ENCODE measurements around the gene CCNA2. TPM values are rescaled to one million over a fixed set of nuclear protein-coding genes. Genes with fewer than 3 reads are reported as not detected.

The CCNA2 gene
- total and polyA plus RNA-seq, 2 donors from 2014 or later, result 0.71 to 1.4 TPM

DNA sequence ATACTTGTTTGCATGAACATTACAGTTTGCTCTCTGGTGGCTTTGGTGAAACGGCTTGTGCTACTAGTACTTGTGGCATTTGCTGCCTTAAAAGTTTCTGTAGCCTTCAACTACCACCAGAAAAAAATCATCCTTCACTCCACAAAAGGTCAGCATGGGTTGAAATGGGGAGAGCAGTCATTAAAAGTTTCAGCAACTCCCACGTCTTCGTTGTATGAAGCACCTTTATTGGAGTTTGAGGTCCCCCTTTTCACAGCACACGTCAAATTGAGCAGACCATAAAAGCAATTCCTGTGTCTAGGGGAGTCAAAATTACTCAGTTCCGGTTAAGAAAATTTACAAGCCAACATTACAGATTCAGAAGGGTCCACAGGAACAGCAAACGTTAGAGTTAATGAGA lies 23.0 kb upstream of the CCNA2 start:
- TF ChIP-seq, protein P1, sequence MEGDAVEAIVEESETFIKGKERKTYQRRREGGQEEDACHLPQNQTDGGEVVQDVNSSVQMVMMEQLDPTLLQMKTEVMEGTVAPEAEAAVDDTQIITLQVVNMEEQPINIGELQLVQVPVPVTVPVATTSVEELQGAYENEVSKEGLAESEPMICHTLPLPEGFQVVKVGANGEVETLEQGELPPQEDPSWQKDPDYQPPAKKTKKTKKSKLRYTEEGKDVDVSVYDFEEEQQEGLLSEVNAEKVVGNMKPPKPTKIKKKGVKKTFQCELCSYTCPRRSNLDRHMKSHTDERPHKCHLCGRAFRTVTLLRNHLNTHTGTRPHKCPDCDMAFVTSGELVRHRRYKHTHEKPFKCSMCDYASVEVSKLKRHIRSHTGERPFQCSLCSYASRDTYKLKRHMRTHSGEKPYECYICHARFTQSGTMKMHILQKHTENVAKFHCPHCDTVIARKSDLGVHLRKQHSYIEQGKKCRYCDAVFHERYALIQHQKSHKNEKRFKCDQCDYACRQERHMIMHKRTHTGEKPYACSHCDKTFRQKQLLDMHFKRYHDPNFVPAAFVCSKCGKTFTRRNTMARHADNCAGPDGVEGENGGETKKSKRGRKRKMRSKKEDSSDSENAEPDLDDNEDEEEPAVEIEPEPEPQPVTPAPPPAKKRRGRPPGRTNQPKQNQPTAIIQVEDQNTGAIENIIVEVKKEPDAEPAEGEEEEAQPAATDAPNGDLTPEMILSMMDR (IDR thresholded peaks at IDR 0.05; ENCODE audit: borderline replicate concordance, extremely low read depth, insufficient read depth), result no peak

DNA sequence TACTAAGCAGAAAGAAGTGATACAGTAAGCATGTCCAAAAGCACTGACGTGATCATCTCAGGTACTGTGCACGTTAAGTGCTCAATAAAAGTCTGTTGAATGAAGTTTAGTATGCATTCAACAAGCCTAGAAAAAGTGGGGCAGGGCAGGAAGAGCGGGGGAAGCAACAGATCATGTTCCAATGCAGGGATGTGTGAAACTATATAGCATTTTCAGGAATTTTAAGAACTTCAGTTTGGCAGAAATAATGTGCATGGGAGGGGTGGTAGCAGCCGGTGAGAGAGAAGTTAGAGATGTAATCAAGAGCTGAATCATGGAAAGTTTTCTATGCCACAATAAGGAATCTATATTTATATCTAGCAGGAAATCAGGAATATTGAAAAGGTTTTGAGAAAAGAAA lies 19.2 kb upstream of the CCNA2 start:
- Histone ChIP-seq H3K4me3 (ENCODE audit: low read length in 3 of 3) (no peak overlapping the region), H3K36me3 (ENCODE audit: control insufficient read depth in 2 of 3, insufficient read depth in 3 of 3, low read length in 3 of 3) (peaks cover 3 to 7% (median 4%) of the 10 kb centered on the region in 3 donors), H3K27ac (ENCODE audit: low read depth in 2 of 2, low read length in 2 of 2) (no peak overlapping the region), H3K4me1 (ENCODE audit: control insufficient read depth in 2 of 3, insufficient read depth in 2 of 3, low read depth in 1 of 3, low read length in 3 of 3) (no peaks in the 10 kb centered on the region), H3K9me3 (ENCODE audit: control insufficient read depth in 2 of 3, insufficient read depth in 1 of 3, low read length in 3 of 3) (no peaks in the 10 kb centered on the region), H3K9ac (ENCODE audit: low read length in 3 of 3) (no peak overlapping the region), H3K27me3 (ENCODE audit: control insufficient read depth, insufficient read depth, low read length) (no peaks in the 10 kb centered on the region)
- no peak for DNase-seq
- FAIRE-seq, result no peak
- intact Hi-C loops (cut with DNase I), result no loop called here
- TF ChIP-seq, protein P1 (IDR thresholded peaks at IDR 0.05; ENCODE audit: borderline replicate concordance, extremely low read depth, insufficient read depth), result no peak

More for the DNA sequence above, 23.0 kb upstream of the CCNA2 start:
- no peak for DNase-seq
- Histone ChIP-seq H3K27me3 (ENCODE audit: control insufficient read depth, insufficient read depth, low read length) (no peaks in the 10 kb centered on the region), H3K4me3 (ENCODE audit: low read length in 3 of 3) (no peak overlapping the region), H3K36me3 (ENCODE audit: control insufficient read depth in 2 of 3, insufficient read depth in 3 of 3, low read length in 3 of 3) (peaks cover 3 to 7% (median 4%) of the 10 kb centered on the region in 3 donors), H3K4me1 (ENCODE audit: control insufficient read depth in 2 of 3, insufficient read depth in 2 of 3, low read depth in 1 of 3, low read length in 3 of 3) (no peaks in the 10 kb centered on the region), H3K9ac (ENCODE audit: low read length in 3 of 3) (no peak overlapping the region), H3K27ac (ENCODE audit: low read depth in 2 of 2, low read length in 2 of 2) (no peak overlapping the region), H3K9me3 (ENCODE audit: control insufficient read depth in 2 of 3, insufficient read depth in 1 of 3, low read length in 3 of 3) (no peaks in the 10 kb centered on the region)
- intact Hi-C loops (cut with DNase I), result no loop called here
- no peak for FAIRE-seq

DNA sequence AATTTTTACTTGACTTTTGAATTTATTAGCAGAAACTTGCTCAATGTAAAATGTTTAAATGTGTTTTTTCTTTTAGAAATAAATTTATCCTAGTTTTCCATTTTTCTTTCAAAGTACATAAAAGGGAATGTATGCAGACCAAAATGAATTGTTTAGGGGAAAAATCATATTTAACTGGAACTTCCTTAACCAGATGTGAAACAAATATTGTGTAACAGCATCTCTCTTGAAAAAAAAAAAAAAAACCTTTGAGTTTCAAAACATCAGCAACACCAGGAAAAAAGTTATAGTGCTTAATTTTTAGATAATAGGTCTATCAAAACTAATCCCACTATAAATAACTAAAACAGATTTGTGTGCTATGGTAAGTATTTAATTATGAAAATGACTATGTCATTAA lies 14.5 kb upstream of the CCNA2 start:
- H3K9ac ChIP-seq (ENCODE audit: low read length in 3 of 3), result no peak overlapping the region
- intact Hi-C loops (cut with DNase I), result no loop called here
- DNase-seq (no peak), FAIRE-seq (peak; percentile 64)
- H3K4me1 ChIP-seq (ENCODE audit: control insufficient read depth in 2 of 3, insufficient read depth in 2 of 3, low read depth in 1 of 3, low read length in 3 of 3), result no peaks in the 10 kb centered on the region
- no peak overlapping the region for H3K27ac ChIP-seq (ENCODE audit: low read depth in 2 of 2, low read length in 2 of 2)
- TF ChIP-seq, protein P1 (IDR thresholded peaks at IDR 0.05; ENCODE audit: borderline replicate concordance, extremely low read depth, insufficient read depth), result no peak
- no peaks in the 10 kb centered on the region for H3K9me3 ChIP-seq (ENCODE audit: control insufficient read depth in 2 of 3, insufficient read depth in 1 of 3, low read length in 3 of 3)
- peaks cover 0 to 2% (median 0%) of the 10 kb centered on the region in 3 donors for H3K36me3 ChIP-seq (ENCODE audit: control insufficient read depth in 2 of 3, insufficient read depth in 3 of 3, low read length in 3 of 3)
- no peak overlapping the region for H3K4me3 ChIP-seq (ENCODE audit: low read length in 3 of 3)
- H3K27me3 ChIP-seq (ENCODE audit: control insufficient read depth, insufficient read depth, low read length), result no peaks in the 10 kb centered on the region

DNA sequence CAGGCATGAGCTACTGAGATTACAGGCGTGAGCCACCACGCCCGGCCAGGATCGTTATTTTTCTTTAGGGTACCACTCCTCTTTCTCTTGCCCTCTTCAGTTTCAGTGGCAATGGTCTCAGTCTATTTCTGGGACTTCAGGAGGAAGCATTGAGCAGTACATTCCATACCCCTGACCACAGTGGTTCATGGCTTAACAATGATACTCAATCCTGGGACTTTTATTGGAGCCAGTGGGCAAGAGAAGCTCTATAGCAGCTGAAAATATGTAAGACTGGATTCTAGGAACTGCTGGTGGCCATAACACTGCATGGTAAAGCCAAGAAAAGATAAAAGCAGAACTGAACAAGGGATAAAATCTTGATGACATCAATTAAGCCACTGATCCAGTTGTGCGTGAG lies 5.8 kb upstream of the CCNA2 start:
- no peaks in the 10 kb centered on the region for H3K27me3 ChIP-seq (ENCODE audit: control insufficient read depth, insufficient read depth, low read length)
- no peak for DNase-seq
- no peaks in the 10 kb centered on the region for H3K4me1 ChIP-seq (ENCODE audit: control insufficient read depth in 2 of 3, insufficient read depth in 2 of 3, low read depth in 1 of 3, low read length in 3 of 3)
- TF ChIP-seq, protein P1 (IDR thresholded peaks at IDR 0.05; ENCODE audit: borderline replicate concordance, extremely low read depth, insufficient read depth), result no peak
- intact Hi-C loops (cut with DNase I), result no loop called here
- no peak overlapping the region for H3K4me3 ChIP-seq (ENCODE audit: low read length in 3 of 3)
- no peak for FAIRE-seq
- peaks cover 0 to 5% (median 2%) of the 10 kb centered on the region in 3 donors for H3K36me3 ChIP-seq (ENCODE audit: control insufficient read depth in 2 of 3, insufficient read depth in 3 of 3, low read length in 3 of 3)
- H3K9ac ChIP-seq (ENCODE audit: low read length in 3 of 3), result no peak overlapping the region
- no peaks in the 10 kb centered on the region for H3K9me3 ChIP-seq (ENCODE audit: control insufficient read depth in 2 of 3, insufficient read depth in 1 of 3, low read length in 3 of 3)
- no peak overlapping the region for H3K27ac ChIP-seq (ENCODE audit: low read depth in 2 of 2, low read length in 2 of 2)
